HG03066 (cell line): Measurements from ENCODE around the gene RMC1.

ENCODE experiments used
- ATAC-seq: cut with Tn5 transposase; IDR thresholded peaks from one replicate; pipeline ENCODE4 v1.9.1; 2021; ENCODE audit warnings: low read depth; ENCODE audit not compliant: unreplicated experiment

RMC1 gene

GRCh38 chr18:23578891-23579653 is 75.8 kb downstream of the RMC1 start:
- ATAC-seq, result no peak

GRCh38 chr18:23580677-23581367 is 77.5 kb downstream of the RMC1 start:
- no peak for ATAC-seq
